ENCODE results near the gene TEX11.

- TF ChIP-seq, protein P1, sequence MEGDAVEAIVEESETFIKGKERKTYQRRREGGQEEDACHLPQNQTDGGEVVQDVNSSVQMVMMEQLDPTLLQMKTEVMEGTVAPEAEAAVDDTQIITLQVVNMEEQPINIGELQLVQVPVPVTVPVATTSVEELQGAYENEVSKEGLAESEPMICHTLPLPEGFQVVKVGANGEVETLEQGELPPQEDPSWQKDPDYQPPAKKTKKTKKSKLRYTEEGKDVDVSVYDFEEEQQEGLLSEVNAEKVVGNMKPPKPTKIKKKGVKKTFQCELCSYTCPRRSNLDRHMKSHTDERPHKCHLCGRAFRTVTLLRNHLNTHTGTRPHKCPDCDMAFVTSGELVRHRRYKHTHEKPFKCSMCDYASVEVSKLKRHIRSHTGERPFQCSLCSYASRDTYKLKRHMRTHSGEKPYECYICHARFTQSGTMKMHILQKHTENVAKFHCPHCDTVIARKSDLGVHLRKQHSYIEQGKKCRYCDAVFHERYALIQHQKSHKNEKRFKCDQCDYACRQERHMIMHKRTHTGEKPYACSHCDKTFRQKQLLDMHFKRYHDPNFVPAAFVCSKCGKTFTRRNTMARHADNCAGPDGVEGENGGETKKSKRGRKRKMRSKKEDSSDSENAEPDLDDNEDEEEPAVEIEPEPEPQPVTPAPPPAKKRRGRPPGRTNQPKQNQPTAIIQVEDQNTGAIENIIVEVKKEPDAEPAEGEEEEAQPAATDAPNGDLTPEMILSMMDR (IDR thresholded peaks at IDR 0.05; ENCODE audit: low read length): no peak
- TF ChIP-seq EZH2 (optimal IDR thresholded peaks at IDR 0.05; ENCODE audit: low read depth, low read length): no peak
- no peak for TF ChIP-seq EZH2phosphoT487 (IDR thresholded peaks at IDR 0.05; ENCODE audit: low read length)
Measured at GRCh38 chrX:70908541-70908940, at the start of gene TEX11.

Data from MM.1S (cell line).